Amygdala (tissue), 56 donors: Measurements from ENCODE around the gene COL5A2.

Source experiments
- DNase-seq, 56 donors: peaks; one replicate each; lab custom pipeline; 2025; lab: John Stamatoyannopoulos, UW

Gene COL5A2

DNA sequence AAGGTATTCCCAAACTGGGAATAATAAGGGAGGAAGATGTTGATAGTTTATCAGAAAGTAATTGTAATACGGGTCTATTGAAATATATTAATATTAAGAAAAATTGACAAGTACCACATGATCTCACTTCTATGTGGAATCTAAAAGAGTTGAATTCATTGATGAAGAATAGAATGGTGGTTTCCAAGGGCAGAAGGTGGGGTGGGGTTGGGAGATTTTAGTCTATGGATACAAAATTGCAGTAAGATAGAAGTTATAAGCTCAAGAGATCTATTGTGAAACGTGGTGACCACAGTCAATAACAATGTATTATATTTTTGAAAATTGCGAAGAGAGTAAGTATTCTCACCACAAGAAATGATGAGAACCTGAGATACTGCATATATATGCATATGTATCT, 166.5 kb downstream of the COL5A2 start:
- no peak for DNase-seq

GRCh38 chr2:189012351-189012750, 167.2 kb downstream of the COL5A2 start:
- DNase-seq = no peak

GRCh38 chr2:189010536-189010935, 169.0 kb downstream of the COL5A2 start:
- DNase-seq = no peak

DNA sequence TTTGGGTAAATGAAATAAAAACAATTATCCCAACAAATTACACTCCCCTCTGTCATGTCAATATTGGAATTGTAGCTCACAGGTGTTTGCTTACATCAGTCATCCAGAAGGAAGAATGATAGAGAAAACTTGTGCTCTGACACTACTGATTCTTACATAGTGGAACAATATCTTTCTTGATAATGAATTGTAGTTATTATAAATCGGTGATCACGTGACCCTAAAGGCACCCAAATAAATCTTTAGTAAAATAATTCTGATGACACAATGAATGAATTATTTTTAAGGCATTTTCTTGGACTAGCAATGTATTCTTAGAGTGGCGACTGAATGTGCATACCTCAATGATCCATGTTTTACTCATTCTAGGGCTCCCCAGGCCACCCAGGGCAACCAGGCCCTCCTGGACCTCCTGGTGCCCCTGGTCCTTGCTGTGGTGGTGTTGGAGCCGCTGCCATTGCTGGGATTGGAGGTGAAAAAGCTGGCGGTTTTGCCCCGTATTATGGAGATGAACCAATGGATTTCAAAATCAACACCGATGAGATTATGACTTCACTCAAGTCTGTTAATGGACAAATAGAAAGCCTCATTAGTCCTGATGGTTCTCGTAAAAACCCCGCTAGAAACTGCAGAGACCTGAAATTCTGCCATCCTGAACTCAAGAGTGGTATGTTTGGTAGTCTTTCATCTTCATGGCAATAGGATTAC, 170.9 kb downstream of the COL5A2 start:
- no peak for DNase-seq

DNA sequence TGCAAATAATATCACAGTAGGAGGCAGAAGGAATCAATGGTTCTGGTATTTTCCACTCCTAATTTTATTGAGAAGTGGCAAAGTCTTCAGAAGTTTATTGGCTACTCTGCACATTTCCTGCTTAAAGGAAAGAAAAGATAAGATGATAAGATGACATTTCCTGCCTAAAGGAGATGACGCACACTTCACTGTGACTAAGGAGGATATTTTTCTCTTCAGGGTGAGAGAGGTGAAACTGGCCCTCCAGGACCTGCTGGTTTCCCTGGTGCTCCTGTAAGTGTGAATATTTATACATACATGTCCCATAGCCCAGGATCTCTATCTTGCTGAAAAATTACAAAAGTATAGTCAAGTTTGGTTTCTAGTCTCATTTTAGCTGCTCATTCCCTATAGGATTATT, 177.5 kb downstream of the COL5A2 start:
- no peak for DNase-seq

GRCh38 chr2:189000221-189000620, 179.3 kb downstream of the COL5A2 start:
- no peak for DNase-seq

- no peak for DNase-seq
Observed at GRCh38 chr2:188997263-188997662, 182.3 kb downstream of the COL5A2 start.

- no peak for DNase-seq
Observed at GRCh38 chr2:188993247-188993646, 186.3 kb downstream of the COL5A2 start.

GRCh38 chr2:188986839-188987238, 192.7 kb downstream of the COL5A2 start:
- DNase-seq = no peak

GRCh38 chr2:188984680-188985079, 194.9 kb downstream of the COL5A2 start:
- no peak for DNase-seq

DNA sequence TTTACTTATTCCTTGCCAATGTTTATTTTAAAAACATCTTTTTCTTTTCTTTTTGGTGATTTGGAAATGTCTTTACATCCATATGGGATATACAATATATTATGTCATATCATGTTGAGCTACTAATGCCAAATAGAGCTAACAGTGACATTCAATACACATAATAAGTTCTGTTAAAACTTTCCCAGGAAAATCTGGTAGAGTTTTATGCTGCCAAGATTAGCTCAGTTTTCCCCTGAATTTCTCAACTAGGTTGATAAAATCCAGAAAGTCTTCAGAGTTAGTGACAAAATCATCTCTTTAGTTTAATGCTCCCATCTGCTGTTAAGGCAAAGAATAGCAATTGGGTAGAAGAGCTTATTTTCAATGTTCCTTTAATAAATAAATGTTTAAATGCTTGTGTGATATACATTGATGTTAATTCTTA, 195.5 kb downstream of the COL5A2 start:
- no peak for DNase-seq

DNA sequence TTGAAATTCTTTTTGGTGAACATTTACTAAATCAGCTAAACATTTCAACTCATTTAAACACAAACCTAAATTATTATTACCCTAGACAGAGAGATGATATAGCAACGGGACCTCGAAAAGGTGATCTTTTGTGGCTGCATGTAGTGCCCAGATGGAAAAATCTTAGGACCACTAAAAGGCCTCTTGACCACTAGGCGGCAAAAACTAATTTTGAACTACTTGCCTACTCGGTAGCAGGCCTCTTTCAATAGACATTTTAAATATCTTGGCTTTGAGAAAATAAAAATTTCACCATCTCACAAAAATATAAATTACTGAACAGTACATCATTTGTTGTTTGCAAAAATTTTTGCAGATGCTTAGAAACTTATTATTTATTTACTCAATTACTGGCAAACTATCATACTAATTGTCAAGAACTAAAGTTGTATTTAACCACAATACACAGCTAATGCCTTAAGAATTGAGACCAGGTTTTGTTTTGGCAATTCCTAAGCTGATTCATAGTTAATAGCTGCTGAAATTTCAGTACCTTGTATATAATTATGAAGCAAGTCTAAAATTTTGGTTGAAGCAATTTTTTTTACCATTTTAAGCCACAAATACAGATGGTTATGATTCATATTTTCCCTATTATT, 196.0 kb downstream of the COL5A2 start:
- DNase-seq = no peak
